ENCODE results near the gene IGLON5.

- TF ChIP-seq POLR2AphosphoS5 (IDR thresholded peaks at IDR 0.05): no peak
- TF ChIP-seq CTCF (IDR thresholded peaks at IDR 0.05): no peak
Observed at GRCh38 chr19:51347209-51347928, 35.9 kb downstream of the IGLON5 start.
